BLaER1 (cell line): ENCODE results near the gene CYCS.
"Not testable (repeated sequence)": the region's sequence is repeated elsewhere in the genome, so short reads cannot be mapped to it uniquely, and the experiment has no call there.

Experiments used
- H3K27ac ChIP-seq: shearing (Covaris generic); formaldehyde crosslinking; 2 replicates; pipeline ENCODE4 v1.8.1; 2022
- H3K27me3 ChIP-seq: shearing (Covaris generic); formaldehyde crosslinking; 2 replicates; pipeline ENCODE4 v1.8.1; 2022
- H3K36me3 ChIP-seq: shearing (Covaris generic); formaldehyde crosslinking; 2 replicates; pipeline ENCODE4 v1.8.1; 2022
- H3K4me1 ChIP-seq: shearing (Covaris generic); formaldehyde crosslinking; 2 replicates; pipeline ENCODE4 v1.8.1; 2022
- H3K4me2 ChIP-seq: shearing (Covaris generic); formaldehyde crosslinking; 2 replicates; pipeline ENCODE4 v1.8.1; 2022
- H3K4me3 ChIP-seq: shearing (Covaris generic); formaldehyde crosslinking; 2 replicates; pipeline ENCODE4 v1.8.1; 2022
- H3K9ac ChIP-seq: shearing (Covaris generic); formaldehyde crosslinking; 2 replicates; pipeline ENCODE4 v1.8.1; 2022
- H3K9me3 ChIP-seq: shearing (Covaris generic); formaldehyde crosslinking; 2 replicates; pipeline ENCODE4 v1.8.1; 2022
- H4K20me1 ChIP-seq: shearing (Covaris generic); formaldehyde crosslinking; 2 replicates; pipeline ENCODE4 v1.8.1; 2022
- Cebpa-rat ChIP-seq: shearing (Covaris generic); IDR thresholded peaks from 2 replicates; pipeline ENCODE4 v1.8.1; 2022

CYCS gene

GRCh38 chr7:25119102-25119501 lies 6.0 kb downstream of the CYCS start:
- Histone ChIP-seq H3K4me1 (peaks cover 55% of the 10 kb centered on the region), H3K27me3 (no peaks in the 10 kb centered on the region), H3K4me3 (no peak overlapping the region), H3K36me3 (peaks cover 45% of the 10 kb centered on the region), H3K9me3 (no peaks in the 10 kb centered on the region), H3K9ac (no peak overlapping the region), H4K20me1 (peaks cover 68% of the 10 kb centered on the region), H3K4me2 (peak overlapping the region; percentile 50), H3K27ac (no peak overlapping the region)
- no peak for TF ChIP-seq Cebpa-rat

GRCh38 chr7:25118048-25118753 lies 6.9 kb downstream of the CYCS start:
- Histone ChIP-seq H3K27ac (no peak overlapping the region), H3K9ac (no peak overlapping the region), H3K9me3 (no peaks in the 10 kb centered on the region), H4K20me1 (peaks cover 61% of the 10 kb centered on the region), H3K36me3 (peaks cover 50% of the 10 kb centered on the region), H3K4me3 (no peak overlapping the region), H3K27me3 (no peaks in the 10 kb centered on the region), H3K4me1 (peaks cover 47% of the 10 kb centered on the region), H3K4me2 (peak overlapping the region; percentile 50)
- TF ChIP-seq Cebpa-rat = no peak

GRCh38 chr7:25117226-25118047 lies 7.6 kb downstream of the CYCS start:
- Histone ChIP-seq H3K4me2 (peak overlapping the region; percentile 50), H3K4me1 (peaks cover 44% of the 10 kb centered on the region), H3K9ac (no peak overlapping the region; the same call in 1 of the 2 replicates), H3K4me3 (no peak overlapping the region), H3K36me3 (peaks cover 44% of the 10 kb centered on the region), H4K20me1 (peaks cover 58% of the 10 kb centered on the region), H3K27me3 (no peaks in the 10 kb centered on the region), H3K9me3 (no peaks in the 10 kb centered on the region), H3K27ac (peak overlapping the region; percentile 30; the same call in 1 of the 2 replicates)
- no peak for TF ChIP-seq Cebpa-rat

GRCh38 chr7:25116621-25117020 lies 8.4 kb downstream of the CYCS start:
- Histone ChIP-seq H3K9ac (no peak overlapping the region), H3K36me3 (peaks cover 36% of the 10 kb centered on the region), H3K9me3 (0 out of 2 replicates have a peak, but pooled peaks cover under 1% of the 10 kb centered on the region), H3K4me3 (no peak overlapping the region), H3K4me2 (no peak overlapping the region), H4K20me1 (peaks cover 50% of the 10 kb centered on the region), H3K4me1 (peaks cover 43% of the 10 kb centered on the region), H3K27ac (no peak overlapping the region), H3K27me3 (no peaks in the 10 kb centered on the region)
- TF ChIP-seq Cebpa-rat = no peak

GRCh38 chr7:25110514-25110913 lies 14.5 kb downstream of the CYCS start:
- H3K27ac ChIP-seq, H3K36me3 ChIP-seq, H3K4me3 ChIP-seq, H3K27me3 ChIP-seq, H3K4me2 ChIP-seq, H3K9ac ChIP-seq, H4K20me1 ChIP-seq, H3K4me1 ChIP-seq: not testable (repeated sequence)
- H3K9me3 ChIP-seq = peaks cover 15% of the 10 kb centered on the region

GRCh38 chr7:25109276-25109675 lies 15.8 kb downstream of the CYCS start:
- Histone ChIP-seq H3K27ac (no peak overlapping the region), H3K27me3 (no peaks in the 10 kb centered on the region), H4K20me1 (no peaks in the 10 kb centered on the region), H3K36me3 (0 out of 2 replicates have a peak, but pooled peaks cover 6% of the 10 kb centered on the region), H3K4me1 (no peaks in the 10 kb centered on the region), H3K9me3 (peaks cover 15% of the 10 kb centered on the region), H3K4me2 (no peak overlapping the region), H3K9ac (no peak overlapping the region), H3K4me3 (no peak overlapping the region)
- TF ChIP-seq Cebpa-rat = no peak

- TF ChIP-seq Cebpa-rat = no peak
- peaks cover 8% of the 10 kb centered on the region for H3K9me3 ChIP-seq
- no peaks in the 10 kb centered on the region for H3K36me3 ChIP-seq
- no peak overlapping the region for H3K4me2 ChIP-seq
- no peaks in the 10 kb centered on the region for H3K4me1 ChIP-seq
- H3K9ac ChIP-seq = no peak overlapping the region
- H3K4me3 ChIP-seq = no peak overlapping the region
- H4K20me1 ChIP-seq = no peaks in the 10 kb centered on the region
- no peak overlapping the region for H3K27ac ChIP-seq
- H3K27me3 ChIP-seq = no peaks in the 10 kb centered on the region
These were observed 19.1 kb downstream of the CYCS start for GRCh38 chr7:25105911-25106310.

GRCh38 chr7:25103773-25104172 lies 21.3 kb downstream of the CYCS start:
- H3K4me2 ChIP-seq = no peak overlapping the region
- H3K4me1 ChIP-seq = no peaks in the 10 kb centered on the region

GRCh38 chr7:25101817-25102216 lies 23.2 kb downstream of the CYCS start:
- TF ChIP-seq Cebpa-rat = no peak
- H3K4me1 ChIP-seq = no peaks in the 10 kb centered on the region
- no peak overlapping the region for H3K4me3 ChIP-seq
- H4K20me1 ChIP-seq = no peaks in the 10 kb centered on the region
- H3K27me3 ChIP-seq = no peaks in the 10 kb centered on the region
- no peak overlapping the region for H3K9ac ChIP-seq
- no peaks in the 10 kb centered on the region for H3K9me3 ChIP-seq
- no peak overlapping the region for H3K27ac ChIP-seq
- no peak overlapping the region for H3K4me2 ChIP-seq
- no peaks in the 10 kb centered on the region for H3K36me3 ChIP-seq

More at GRCh38 chr7:25103773-25104172, 21.3 kb downstream of the CYCS start:
- no peaks in the 10 kb centered on the region for H3K36me3 ChIP-seq
- no peak overlapping the region for H3K4me3 ChIP-seq
- H3K9me3 ChIP-seq = no peaks in the 10 kb centered on the region
- no peak for TF ChIP-seq Cebpa-rat
- no peaks in the 10 kb centered on the region for H3K27me3 ChIP-seq
- H4K20me1 ChIP-seq = no peaks in the 10 kb centered on the region
- no peak overlapping the region for H3K9ac ChIP-seq
- no peak overlapping the region for H3K27ac ChIP-seq
